ENCODE data around the gene ALOX12B. TPM values are rescaled to one million over a fixed set of nuclear protein-coding genes. Genes with fewer than 3 reads are reported as not detected.

ALOX12B gene
- total and polyA plus RNA-seq, 4 donors: not detected

GRCh38 chr17:8110907-8111306 lies 23.4 kb upstream of the ALOX12B start:
- H3K9ac ChIP-seq (ENCODE audit: low read depth in 1 of 2, low read length in 2 of 2): no peak overlapping the region
- no peaks in the 10 kb centered on the region for H3K9me3 ChIP-seq (ENCODE audit: control insufficient read depth in 4 of 4, low read length in 3 of 4)
- 93% methylated on average over 6 of the region's 6 CpGs for WGBS
- H3K4me1 ChIP-seq (ENCODE audit: control insufficient read depth in 4 of 4, insufficient read depth in 4 of 4, low read length in 3 of 4): peaks cover 3 to 8% (median 5%) of the 10 kb centered on the region in 4 donors
- no peak overlapping the region for H3K27ac ChIP-seq (ENCODE audit: low read depth in 1 of 2, low read length in 2 of 2)
- TF ChIP-seq EGR1 (IDR thresholded peaks at IDR 0.05; ENCODE audit: low read depth in 2 of 2) (no peak), SP1 (IDR thresholded peaks at IDR 0.05) (no peak)
- no peak for DNase-seq (ENCODE audit: low spot score)
- H3K4me3 ChIP-seq (ENCODE audit: low read depth in 1 of 3, low read length in 3 of 3): no peak overlapping the region
- no peaks in the 10 kb centered on the region for H3K36me3 ChIP-seq (ENCODE audit: control insufficient read depth in 4 of 4, insufficient read depth in 3 of 4, low read depth in 1 of 4, low read length in 3 of 4)
- peaks cover 2 to 16% (median 7%) of the 10 kb centered on the region in 4 donors for H3K27me3 ChIP-seq (ENCODE audit: control insufficient read depth in 4 of 4, insufficient read depth in 4 of 4, low read length in 3 of 4)

- Histone ChIP-seq H3K27me3 (ENCODE audit: control insufficient read depth in 4 of 4, insufficient read depth in 4 of 4, low read length in 3 of 4) (peaks cover 2 to 12% (median 6%) of the 10 kb centered on the region in 4 donors), H3K36me3 (ENCODE audit: control insufficient read depth in 4 of 4, insufficient read depth in 3 of 4, low read depth in 1 of 4, low read length in 3 of 4) (no peaks in the 10 kb centered on the region), H3K4me3 (ENCODE audit: low read depth in 1 of 3, low read length in 3 of 3) (no peak overlapping the region), H3K9me3 (ENCODE audit: control insufficient read depth in 4 of 4, low read length in 3 of 4) (no peaks in the 10 kb centered on the region), H3K9ac (ENCODE audit: low read depth in 1 of 2, low read length in 2 of 2) (no peak overlapping the region), H3K4me1 (ENCODE audit: control insufficient read depth in 4 of 4, insufficient read depth in 4 of 4, low read length in 3 of 4) (peaks cover 3 to 8% (median 5%) of the 10 kb centered on the region in 4 donors), H3K27ac (ENCODE audit: low read depth in 1 of 2, low read length in 2 of 2) (no peak overlapping the region)
- TF ChIP-seq HNF4A (conservative IDR thresholded peaks at IDR 0.05) (no peak), RAD21 (IDR thresholded peaks at IDR 0.05) (no peak), TAF1 (conservative IDR thresholded peaks at IDR 0.05) (no peak), YY1 (IDR thresholded peaks at IDR 0.05) (no peak), FOXA2 (IDR thresholded peaks at IDR 0.05) (no peak), HNF4G (IDR thresholded peaks at IDR 0.05) (no peak), FOXA1 (IDR thresholded peaks at IDR 0.05) (no peak)
- TF ChIP-seq, protein P1, sequence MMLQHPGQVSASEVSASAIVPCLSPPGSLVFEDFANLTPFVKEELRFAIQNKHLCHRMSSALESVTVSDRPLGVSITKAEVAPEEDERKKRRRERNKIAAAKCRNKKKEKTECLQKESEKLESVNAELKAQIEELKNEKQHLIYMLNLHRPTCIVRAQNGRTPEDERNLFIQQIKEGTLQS (IDR thresholded peaks at IDR 0.05): no peak
- DNase-seq (ENCODE audit: low spot score): no peak
- WGBS: 24% methylated on average over 10 of the region's 10 CpGs
Measured at GRCh38 chr17:8110456-8110804, 22.9 kb upstream of the ALOX12B start.

- DNase-seq (ENCODE audit: low spot score): peak; percentile 75
- peaks cover 3 to 8% (median 5%) of the 10 kb centered on the region in 4 donors for H3K4me1 ChIP-seq (ENCODE audit: control insufficient read depth in 4 of 4, insufficient read depth in 4 of 4, low read length in 3 of 4)
- 9% methylated on average over 63 of the region's 63 CpGs for WGBS
- no peak overlapping the region for H3K9ac ChIP-seq (ENCODE audit: low read depth in 1 of 2, low read length in 2 of 2)
- TF ChIP-seq TAF1 (conservative IDR thresholded peaks at IDR 0.05) (no peak), HNF4A (conservative IDR thresholded peaks at IDR 0.05) (no peak), CTCF (IDR thresholded peaks at IDR 0.05; ENCODE audit: low read depth, low read length, missing input control) (peak; percentile 58), RAD21 (IDR thresholded peaks at IDR 0.05) (peak in 1 of 2 donors; percentile 72), NR2F2 (IDR thresholded peaks at IDR 0.05) (no peak), YY1 (IDR thresholded peaks at IDR 0.05) (no peak)
- TF ChIP-seq, protein P2, sequence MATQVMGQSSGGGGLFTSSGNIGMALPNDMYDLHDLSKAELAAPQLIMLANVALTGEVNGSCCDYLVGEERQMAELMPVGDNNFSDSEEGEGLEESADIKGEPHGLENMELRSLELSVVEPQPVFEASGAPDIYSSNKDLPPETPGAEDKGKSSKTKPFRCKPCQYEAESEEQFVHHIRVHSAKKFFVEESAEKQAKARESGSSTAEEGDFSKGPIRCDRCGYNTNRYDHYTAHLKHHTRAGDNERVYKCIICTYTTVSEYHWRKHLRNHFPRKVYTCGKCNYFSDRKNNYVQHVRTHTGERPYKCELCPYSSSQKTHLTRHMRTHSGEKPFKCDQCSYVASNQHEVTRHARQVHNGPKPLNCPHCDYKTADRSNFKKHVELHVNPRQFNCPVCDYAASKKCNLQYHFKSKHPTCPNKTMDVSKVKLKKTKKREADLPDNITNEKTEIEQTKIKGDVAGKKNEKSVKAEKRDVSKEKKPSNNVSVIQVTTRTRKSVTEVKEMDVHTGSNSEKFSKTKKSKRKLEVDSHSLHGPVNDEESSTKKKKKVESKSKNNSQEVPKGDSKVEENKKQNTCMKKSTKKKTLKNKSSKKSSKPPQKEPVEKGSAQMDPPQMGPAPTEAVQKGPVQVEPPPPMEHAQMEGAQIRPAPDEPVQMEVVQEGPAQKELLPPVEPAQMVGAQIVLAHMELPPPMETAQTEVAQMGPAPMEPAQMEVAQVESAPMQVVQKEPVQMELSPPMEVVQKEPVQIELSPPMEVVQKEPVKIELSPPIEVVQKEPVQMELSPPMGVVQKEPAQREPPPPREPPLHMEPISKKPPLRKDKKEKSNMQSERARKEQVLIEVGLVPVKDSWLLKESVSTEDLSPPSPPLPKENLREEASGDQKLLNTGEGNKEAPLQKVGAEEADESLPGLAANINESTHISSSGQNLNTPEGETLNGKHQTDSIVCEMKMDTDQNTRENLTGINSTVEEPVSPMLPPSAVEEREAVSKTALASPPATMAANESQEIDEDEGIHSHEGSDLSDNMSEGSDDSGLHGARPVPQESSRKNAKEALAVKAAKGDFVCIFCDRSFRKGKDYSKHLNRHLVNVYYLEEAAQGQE (IDR thresholded peaks at IDR 0.05): no peak
- TF ChIP-seq, protein P1 (IDR thresholded peaks at IDR 0.05): no peak
- TF ChIP-seq, protein P3, sequence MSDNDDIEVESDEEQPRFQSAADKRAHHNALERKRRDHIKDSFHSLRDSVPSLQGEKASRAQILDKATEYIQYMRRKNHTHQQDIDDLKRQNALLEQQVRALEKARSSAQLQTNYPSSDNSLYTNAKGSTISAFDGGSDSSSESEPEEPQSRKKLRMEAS (IDR thresholded peaks at IDR 0.05): no peak
- H3K36me3 ChIP-seq (ENCODE audit: control insufficient read depth in 4 of 4, insufficient read depth in 3 of 4, low read depth in 1 of 4, low read length in 3 of 4): no peaks in the 10 kb centered on the region
- no peaks in the 10 kb centered on the region for H3K9me3 ChIP-seq (ENCODE audit: control insufficient read depth in 4 of 4, low read length in 3 of 4)
- no peak overlapping the region for H3K27ac ChIP-seq (ENCODE audit: low read depth in 1 of 2, low read length in 2 of 2)
- peak overlapping the region in 1 of 3 donors; percentile 18 for H3K4me3 ChIP-seq (ENCODE audit: low read depth in 1 of 3, low read length in 3 of 3)
- H3K27me3 ChIP-seq (ENCODE audit: control insufficient read depth in 4 of 4, insufficient read depth in 4 of 4, low read length in 3 of 4): peaks cover 2 to 10% (median 5%) of the 10 kb centered on the region in 4 donors
Measured at GRCh38 chr17:8109661-8110455, 22.3 kb upstream of the ALOX12B start.

All from liver (tissue), 9 donors.